IPS-NIHi7 (cell line): Measurements from ENCODE around the gene MRRF.

ENCODE experiments used
- DNase-seq: peaks from one replicate; pipeline ENCODE4 v3.0.0; 2012; ENCODE audit warnings: mixed read lengths; ENCODE audit errors: extremely low spot score

MRRF gene

DNA sequence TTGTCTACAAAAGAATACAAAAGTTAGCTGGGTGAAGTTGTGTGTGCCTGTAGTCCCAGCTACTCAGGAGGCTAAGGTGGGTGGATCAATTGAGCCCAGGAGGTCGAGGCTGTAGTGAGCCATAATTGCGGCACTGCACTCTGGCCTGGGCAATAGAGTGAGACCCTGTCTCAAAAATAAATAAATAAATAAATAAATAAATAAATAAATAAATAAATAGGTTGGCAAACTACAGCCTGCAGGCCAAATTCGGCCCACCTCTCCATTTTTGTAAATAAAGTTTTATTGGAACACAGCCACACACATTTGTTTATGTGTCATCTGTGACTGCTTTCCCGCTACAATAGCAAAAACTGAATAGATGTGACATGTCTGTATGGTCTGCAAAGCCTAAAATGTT is 115.6 kb downstream of the MRRF start:
- DNase-seq: no peak
